Kidney (tissue), 14 donors: ENCODE data around the gene PGC. TPM values are rescaled to one million over a fixed set of nuclear protein-coding genes. Genes with fewer than 3 reads are reported as not detected.

Experiments used
- DNase-seq, 5 donors: peaks; one replicate each; pipeline ENCODE4 v3.0.0-alpha.2; 2013 to 2020
- FAIRE-seq: peaks from 2 replicates; lab custom pipeline; 2012; peaks lifted over from hg19 to GRCh38; lab: Jason Lieb, UNC
- H3K27ac ChIP-seq, 2 donors: one replicate each; pipeline ENCODE4 v1.7.0; 2013; ENCODE audit warnings: low read depth in 2 of 2, low read length in 2 of 2, inconsistent platforms in 1 of 2
- H3K27me3 ChIP-seq: one replicate; pipeline ENCODE4 v1.7.1; 2013; ENCODE audit warnings: low read length, inconsistent platforms; ENCODE audit not compliant: control insufficient read depth, insufficient read depth
- H3K36me3 ChIP-seq, 3 donors: one replicate each; pipeline versions ENCODE4 v1.7.0 to v1.7.1; 2013; ENCODE audit warnings: low read length in 3 of 3, control low read depth in 1 of 3, inconsistent platforms in 1 of 3; ENCODE audit not compliant: insufficient read depth in 3 of 3, control insufficient read depth in 2 of 3
- H3K4me1 ChIP-seq, 3 donors: one replicate each; pipeline versions ENCODE4 v1.7.0 to v1.7.1; 2013; ENCODE audit warnings: low read length in 3 of 3, inconsistent platforms in 1 of 3, low read depth in 1 of 3; ENCODE audit not compliant: control insufficient read depth in 2 of 3, insufficient read depth in 2 of 3
- H3K4me3 ChIP-seq, 3 donors: one replicate each; pipeline versions ENCODE4 v1.7.0 to v1.8.1; 2013; ENCODE audit warnings: low read length in 3 of 3, control low read depth in 1 of 3, inconsistent platforms in 1 of 3
- H3K9ac ChIP-seq, 3 donors: one replicate each; pipeline versions ENCODE4 v1.7.0 to v1.7.1; 2013; ENCODE audit warnings: low read length in 3 of 3, control low read depth in 1 of 3, inconsistent platforms in 1 of 3
- H3K9me3 ChIP-seq, 3 donors: one replicate each; pipeline versions ENCODE4 v1.7.0 to v1.7.1; 2013; ENCODE audit warnings: low read length in 3 of 3, control low read depth in 1 of 3, inconsistent platforms in 1 of 3; ENCODE audit not compliant: control insufficient read depth in 2 of 3, insufficient read depth in 1 of 3
- CTCF ChIP-seq: IDR thresholded peaks from 3 replicates; pipeline ENCODE4 v1.5.1; 2012; ENCODE audit warnings: mild to moderate bottlenecking, moderate library complexity, borderline replicate concordance; ENCODE audit not compliant: insufficient read depth; ENCODE audit errors: extremely low read depth
- intact Hi-C: fragments of 100-400 bp; cut with DNase I; formaldehyde crosslinking; loops from one replicate; pipeline ENCODE4 v1.11.1; 2022
- polyA plus RNA-seq: library from polyadenylated mRNA; stranded (reverse); fragments of 350-450 nt; fragmentation: Illumina TruSeq; extraction: RNeasy Lipid Tissue Mini Kit (QIAGEN cat#74804); gene quantifications from one replicate; pipeline ENCODE4 v1.2.3, GENCODE V29; 2014; ENCODE audit warnings: low read depth, low replicate concordance; ENCODE audit not compliant: insufficient read depth
- total RNA-seq: library from RNA; stranded (reverse); fragmentation: NEBNext Ultra II Directional; extraction: Animal tissue kit (Norgen Biotek cat#: 25700); gene quantifications from one replicate; pipeline ENCODE4 v1.2.1, GENCODE V29; 2021
- donor health status: control.
- donor health status: control.
- donor health status: control.
- donor health status: control.
- donor health status: control.
- donor health status: DM: yes; HTN: yes; CAD: no.
- donor health status: Normal renal cell carcinoma (clear cell type).

PGC gene
- total and polyA plus RNA-seq, 2 donors from 2014 or later = 0.39 TPM; not detected in 1

- Histone ChIP-seq H3K27me3 (no peaks in the 10 kb centered on the region), H3K27ac (peak overlapping the region; percentile 54 to 79), H3K9ac (peak overlapping the region in 1 of 3 donors; percentile 66), H3K4me1 (peaks cover 0 to 26% (median 3%) of the 10 kb centered on the region in 3 donors), H3K9me3 (no peaks in the 10 kb centered on the region), H3K36me3 (peaks cover 0 to 2% (median 0%) of the 10 kb centered on the region in 3 donors), H3K4me3 (peak overlapping the region; percentile 56 to 70 (median 62))
- TF ChIP-seq CTCF = no peak
- FAIRE-seq (no peak), DNase-seq (peak in 3 of 5 donors; percentile 18 to 72 (median 53))
- intact Hi-C loops = loop anchor here (10.0 kb wide), 1 partner anchor 263 kb away; no protein-coding TSS in a partner anchor
Measured at GRCh38 chr6:41781366-41781730, 34.2 kb upstream of the PGC start.

GRCh38 chr6:41780551-41781365 lies 33.6 kb upstream of the PGC start, which contains the start of gene PRICKLE4:
Gene PRICKLE4, plus strand, starts transcription at chr6:41780782. Its CDS starts 2,692 bp downstream, at chr6:41783474.
- Histone ChIP-seq H3K9ac (peak within 1 kb of the TSS; percentile 31 to 69 (median 45)), H3K36me3 (peaks cover 0 to 2% (median under 1%) of the 10 kb centered on the region in 3 donors), H3K4me3 (peak within 1 kb of the TSS; percentile 69 to 79 (median 77)), H3K4me1 (peaks cover 0 to 21% (median 3%) of the 10 kb centered on the region in 3 donors), H3K27ac (peak within 1 kb of the TSS; percentile 57 to 79), H3K27me3 (no peaks in the 10 kb centered on the region), H3K9me3 (no peaks in the 10 kb centered on the region)
- intact Hi-C loops = loop anchor here (10.0 kb wide), 1 partner anchor 264 kb away; no protein-coding TSS in a partner anchor
- FAIRE-seq = no peak
- peak; percentile 35 to 83 (median 62) for DNase-seq
- TF ChIP-seq CTCF = no peak

- Histone ChIP-seq H3K27me3 (no peaks in the 10 kb centered on the region), H3K4me3 (peak within 1 kb of the TSS; percentile 69 to 82 (median 77)), H3K27ac (peak within 1 kb of the TSS; percentile 57 to 79), H3K36me3 (peaks cover 2 to 9% (median 9%) of the 10 kb centered on the region in 3 donors), H3K9me3 (no peaks in the 10 kb centered on the region), H3K9ac (peak within 1 kb of the TSS; percentile 31 to 69 (median 45)), H3K4me1 (peaks cover 0 to 17% (median 3%) of the 10 kb centered on the region in 3 donors)
- TF ChIP-seq CTCF = peak; percentile 99
- DNase-seq = peak; percentile 98 to 99 (median 98)
- intact Hi-C loops = loop anchor here (10.0 kb wide), 1 partner anchor 265 kb away; no protein-coding TSS in a partner anchor
- no peak for FAIRE-seq
Measured at GRCh38 chr6:41779788-41780550, 32.8 kb upstream of the PGC start, which contains the start of gene FRS3. Gene FRS3, minus strand, starts transcription at chr6:41779900. Its CDS starts 2,913 bp downstream, at chr6:41776987.
